ENCODE measurements around the gene COL25A1. TPM values are rescaled to one million over a fixed set of nuclear protein-coding genes. Genes with fewer than 3 reads are reported as not detected.

Gene COL25A1
- total RNA-seq, 1 experiment from 2014 or later: 10.4 TPM

DNA sequence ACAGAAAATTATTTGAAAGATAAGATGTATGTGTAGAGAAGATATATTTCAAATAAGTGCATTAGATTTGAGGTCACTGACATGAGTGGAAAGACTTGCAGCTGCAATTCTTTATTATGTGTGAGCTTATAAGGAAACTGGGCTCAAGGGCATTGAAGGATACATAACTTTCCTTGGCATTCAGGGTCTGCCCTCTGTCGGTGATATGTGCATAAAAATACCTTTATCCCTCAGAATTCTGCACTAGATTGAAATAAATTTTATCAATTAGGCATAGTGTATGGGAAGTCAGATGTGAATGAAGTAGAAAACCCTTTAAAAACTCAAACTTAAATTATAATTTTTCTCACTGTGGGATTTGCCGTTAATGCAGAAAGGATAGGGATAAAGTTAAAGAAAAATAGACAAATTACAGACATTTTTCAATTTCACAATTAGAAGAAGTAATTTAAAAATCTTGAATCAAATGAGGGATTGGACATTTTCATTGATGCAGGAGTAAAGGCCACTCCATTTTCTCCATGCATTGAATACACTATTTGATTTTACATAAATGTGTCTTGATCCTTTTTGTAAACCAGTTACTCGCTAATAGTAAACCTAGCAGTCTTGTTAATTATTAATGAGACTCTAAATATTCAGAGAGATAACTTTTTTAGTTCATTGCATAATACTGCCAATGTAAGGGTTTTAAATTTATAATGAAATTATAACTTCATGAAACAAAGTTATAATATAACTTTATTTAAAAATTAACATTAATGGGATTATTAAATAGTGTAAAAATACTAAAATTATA, 518.6 kb downstream of the COL25A1 start:
- in situ Hi-C loops (cut with HindIII; ENCODE audit: low pct_unique_long_range_greater_than_20kb, low sequenced_read_pairs): no loop called here
- peak; percentile 65 for DNase-seq (ENCODE audit: low read depth, low spot score)

DNA sequence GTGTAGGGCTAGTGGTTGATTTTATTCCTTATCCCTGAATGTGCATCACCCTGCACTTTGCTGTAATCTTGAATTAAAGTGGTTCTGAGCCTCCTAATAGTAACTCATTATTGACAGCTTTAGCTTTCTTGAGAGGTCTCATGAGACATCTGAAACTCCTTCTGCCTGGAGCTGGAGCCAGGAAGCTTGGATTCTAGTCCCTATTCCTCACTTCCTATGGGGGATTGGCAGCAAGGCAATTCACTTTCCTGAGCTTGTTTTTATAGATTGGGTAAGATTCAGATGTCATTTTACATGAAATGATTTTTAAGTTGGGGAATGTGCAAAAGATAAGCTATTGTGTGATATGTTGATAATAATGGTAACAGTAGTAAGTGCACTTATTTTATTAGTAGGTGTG, 522.5 kb downstream of the COL25A1 start:
- no peak for DNase-seq (ENCODE audit: low read depth, low spot score)
- in situ Hi-C loops (cut with HindIII; ENCODE audit: low pct_unique_long_range_greater_than_20kb, low sequenced_read_pairs): no loop called here

DNA sequence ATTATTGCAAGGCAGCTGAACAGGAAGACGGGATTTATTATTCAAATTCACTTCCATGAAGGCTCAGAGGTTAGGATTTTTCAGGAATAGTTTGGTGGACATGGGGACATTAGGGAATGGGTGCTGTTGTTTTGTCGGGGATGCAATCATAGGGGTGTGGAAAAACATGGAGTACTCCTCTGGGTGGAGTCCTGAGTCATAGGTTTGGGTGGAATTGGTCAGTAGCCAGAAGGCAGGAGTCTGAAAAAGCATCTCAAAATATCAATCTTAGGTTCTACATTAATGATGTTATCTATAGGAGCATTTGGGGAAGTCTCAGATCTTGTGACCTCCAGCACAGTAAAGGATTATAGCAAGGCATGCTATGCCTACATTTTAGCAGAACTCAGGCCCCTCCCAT, 525.1 kb downstream of the COL25A1 start:
- DNase-seq (ENCODE audit: low read depth, low spot score): no peak
- in situ Hi-C loops (cut with HindIII; ENCODE audit: low pct_unique_long_range_greater_than_20kb, low sequenced_read_pairs): no loop called here

DNA sequence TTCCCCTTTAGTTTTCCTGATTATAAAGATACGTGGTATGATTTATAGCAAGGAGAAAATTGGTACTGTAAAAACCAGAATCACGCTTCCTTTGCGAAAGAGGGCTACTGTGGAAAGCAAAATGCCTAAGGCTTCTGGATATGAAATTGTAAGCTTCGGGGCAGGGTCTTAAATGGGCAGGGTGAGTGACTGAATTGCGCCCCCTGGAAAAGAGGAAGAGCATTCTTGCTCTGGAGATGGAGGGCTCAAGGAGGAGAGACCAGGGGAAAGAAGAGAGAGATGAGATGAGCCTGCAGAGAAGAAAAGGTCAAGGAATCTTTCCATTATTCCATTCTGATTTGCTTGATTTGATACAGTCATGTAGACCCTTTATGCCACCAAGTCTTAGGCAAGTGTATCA, 526.5 kb downstream of the COL25A1 start:
- no peak for DNase-seq (ENCODE audit: low read depth, low spot score)
- in situ Hi-C loops (cut with HindIII; ENCODE audit: low pct_unique_long_range_greater_than_20kb, low sequenced_read_pairs): no loop called here

DNA sequence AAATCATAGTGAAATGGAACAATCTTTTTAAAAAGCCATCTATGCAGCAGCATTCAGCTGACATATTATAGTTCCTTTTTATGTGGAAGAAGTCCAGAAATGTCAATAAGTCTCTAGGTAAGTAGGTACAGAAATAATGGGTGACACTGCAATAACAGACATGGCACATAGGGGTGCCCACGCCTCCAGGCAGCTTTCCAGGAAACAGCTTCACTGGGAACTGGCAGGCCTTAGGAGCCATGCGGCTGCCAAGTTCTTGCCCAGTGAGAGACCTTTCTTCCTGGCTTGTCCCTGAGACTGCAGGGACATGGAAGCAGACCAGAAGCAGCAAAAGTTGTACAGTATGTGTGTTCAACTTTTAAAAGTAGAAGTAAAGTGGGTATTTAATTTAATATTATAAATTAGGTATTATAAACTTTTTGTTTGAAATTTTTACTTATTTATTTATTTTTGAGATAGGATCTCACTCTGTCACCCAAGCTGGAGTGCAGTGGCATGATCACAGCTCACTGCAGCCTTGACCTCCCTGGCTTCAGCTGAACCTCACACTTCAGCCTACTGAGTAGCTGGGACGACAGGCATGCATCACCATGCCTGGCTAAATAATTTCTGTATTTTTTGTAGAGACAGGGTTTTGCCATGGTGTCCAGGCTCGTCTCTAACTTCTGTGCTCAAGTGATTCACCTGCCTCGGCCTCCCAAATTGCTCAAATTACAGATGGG, 527.5 kb downstream of the COL25A1 start:
- DNase-seq (ENCODE audit: low read depth, low spot score): peak; percentile 45
- in situ Hi-C loops (cut with HindIII; ENCODE audit: low pct_unique_long_range_greater_than_20kb, low sequenced_read_pairs): no loop called here

DNA sequence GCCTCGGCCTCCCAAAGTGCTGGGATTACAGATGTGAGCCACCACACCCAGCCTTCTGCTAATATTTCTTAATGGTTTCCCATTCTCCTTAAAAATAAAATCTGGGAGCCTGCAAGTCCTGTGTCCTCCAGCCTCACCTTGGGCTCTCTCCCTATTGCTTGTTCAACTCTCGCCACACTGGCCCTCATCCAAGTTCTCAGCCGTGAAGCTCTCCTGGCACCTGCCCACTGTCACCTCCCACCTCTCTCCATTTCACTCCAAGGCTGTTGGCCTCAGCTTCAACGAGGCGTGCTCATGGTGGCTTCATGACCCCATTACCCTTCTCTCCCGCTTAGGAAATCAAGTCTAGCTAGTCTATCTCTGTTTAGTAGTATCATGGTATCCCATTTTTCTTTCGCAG, 530.1 kb downstream of the COL25A1 start:
- in situ Hi-C loops (cut with HindIII; ENCODE audit: low pct_unique_long_range_greater_than_20kb, low sequenced_read_pairs): no loop called here
- DNase-seq (ENCODE audit: low read depth, low spot score): no peak

DNA sequence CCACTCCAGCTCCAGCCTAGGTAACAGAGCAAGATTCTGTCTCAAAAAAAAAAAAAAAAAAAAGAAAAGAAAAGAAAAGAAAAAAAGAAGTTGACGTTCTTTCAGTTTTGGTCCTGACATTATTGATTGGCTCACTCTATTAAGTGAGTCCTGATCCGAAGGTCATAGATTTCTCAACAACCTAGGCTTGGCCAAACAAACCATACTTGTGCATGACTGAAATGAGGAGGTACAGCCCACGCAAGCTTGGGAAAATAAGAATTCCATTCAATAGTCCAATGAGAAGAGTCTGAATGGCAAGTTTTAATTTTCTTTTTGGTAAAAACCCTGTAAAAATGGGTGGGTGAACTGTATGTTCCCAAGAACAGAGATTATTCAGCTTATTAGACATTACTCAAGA, 536.4 kb downstream of the COL25A1 start:
- no peak for DNase-seq (ENCODE audit: low read depth, low spot score)
- in situ Hi-C loops (cut with HindIII; ENCODE audit: low pct_unique_long_range_greater_than_20kb, low sequenced_read_pairs): no loop called here

DNA sequence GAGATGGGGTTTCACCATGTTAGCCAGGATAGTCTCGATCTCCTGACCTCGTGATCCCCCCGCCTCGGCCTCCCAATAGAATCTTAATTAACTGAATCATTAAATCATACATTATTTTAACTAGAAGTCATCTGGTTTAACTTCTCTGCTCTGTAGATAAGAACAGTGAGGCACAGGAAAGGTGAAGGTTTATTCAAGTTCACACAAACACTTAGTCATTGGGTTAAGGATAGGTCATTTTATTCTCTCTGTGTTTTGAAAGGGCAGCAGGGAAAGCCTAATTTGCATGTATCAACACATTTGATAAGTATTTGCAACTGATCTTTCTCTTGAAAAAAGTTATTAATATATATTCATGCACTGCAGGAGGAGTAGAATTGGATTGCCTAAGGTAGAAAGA, 538.5 kb downstream of the COL25A1 start:
- DNase-seq (ENCODE audit: low read depth, low spot score): no peak
- in situ Hi-C loops (cut with HindIII; ENCODE audit: low pct_unique_long_range_greater_than_20kb, low sequenced_read_pairs): no loop called here

DNA sequence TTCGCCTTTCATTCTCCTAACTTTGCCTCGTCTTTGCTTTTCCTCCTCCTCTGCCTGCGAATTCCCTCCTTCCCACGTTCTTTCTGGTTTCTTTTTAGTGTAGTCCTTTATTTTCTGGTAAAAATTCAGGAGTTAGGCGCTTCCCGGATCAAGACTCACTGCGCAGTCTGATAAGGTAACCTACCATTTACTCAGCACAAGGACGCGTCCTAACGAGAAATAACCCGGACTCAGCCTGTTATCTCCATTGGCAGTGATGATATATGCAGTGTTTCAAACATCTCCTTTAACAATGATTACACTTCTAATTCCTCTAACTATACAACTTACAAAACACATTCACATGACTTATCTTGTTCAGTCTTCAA, 539.2 kb downstream of the COL25A1 start:
- in situ Hi-C loops (cut with HindIII; ENCODE audit: low pct_unique_long_range_greater_than_20kb, low sequenced_read_pairs): no loop called here
- no peak for DNase-seq (ENCODE audit: low read depth, low spot score)

DNA sequence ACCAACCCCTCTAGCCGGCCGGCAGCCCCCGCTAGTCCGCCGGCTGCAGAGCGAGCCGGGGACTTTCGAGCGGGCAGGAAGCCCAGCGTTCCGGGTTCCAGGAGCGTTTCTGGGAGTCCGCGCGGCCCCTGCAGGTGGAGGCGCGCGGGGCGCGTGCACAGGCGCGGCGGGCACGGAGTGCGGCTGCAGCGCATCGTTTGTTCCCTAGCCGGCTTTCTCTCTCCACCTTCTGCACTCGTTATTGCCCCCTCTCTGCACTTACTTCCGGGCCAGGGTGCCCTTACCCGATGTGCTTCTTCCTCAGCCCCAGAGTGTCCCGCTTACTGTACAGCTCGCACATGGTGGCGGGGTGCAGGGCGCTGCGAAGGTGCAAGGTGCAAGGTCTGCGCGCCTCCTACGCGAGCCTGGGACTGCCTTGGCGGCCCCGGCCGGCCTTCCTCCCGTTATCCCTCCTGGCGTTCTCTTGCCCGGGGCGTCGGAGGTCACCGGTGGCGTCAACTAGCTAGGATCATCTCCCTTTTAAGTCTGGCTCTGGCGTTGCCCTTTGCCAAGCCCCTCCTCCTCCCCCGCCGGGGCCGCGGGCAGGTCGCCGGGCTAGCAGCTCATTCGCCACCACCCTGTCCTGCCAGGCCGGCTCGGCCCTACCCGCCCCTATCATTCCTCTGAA, 539.8 kb downstream of the COL25A1 start, which contains the start of gene ETNPPL:
Gene ETNPPL, minus strand, starts transcription at position 495 of the 667 bp plus-strand sequence. Its CDS starts 155 bp downstream, at position 340.
- in situ Hi-C loops (cut with HindIII; ENCODE audit: low pct_unique_long_range_greater_than_20kb, low sequenced_read_pairs): no loop called here
- no peak for DNase-seq (ENCODE audit: low read depth, low spot score)

Other genes starting within 250 kb of the COL25A1 start
- gene SEC24B, start 131.2 kb upstream of the COL25A1 start, total RNA-seq (2014; rRNA removed; shearing (Covaris generic)): 13.6 and 15.3 TPM in 2 replicates

Data from SK-MEL-5 (cell line).